HT-29 (cell line): ENCODE results near the gene PDS5B. TPM values are rescaled to one million over a fixed set of nuclear protein-coding genes. Genes with fewer than 3 reads are reported as not detected.

Experiments
- DNase-seq: peaks from one replicate; pipeline ENCODE4 v3.0.0-alpha.2; 2015; ENCODE audit warnings: low spot score
- total RNA-seq: library from RNA; depleted of rRNA; stranded (reverse); fragments of >200 nt; shearing (Covaris generic); gene quantifications from 2 replicates; pipeline ENCODE4 v1.2.3, GENCODE V29; 2014

The PDS5B gene
- total RNA-seq, 1 experiment from 2014 or later: 21.0 TPM

DNA sequence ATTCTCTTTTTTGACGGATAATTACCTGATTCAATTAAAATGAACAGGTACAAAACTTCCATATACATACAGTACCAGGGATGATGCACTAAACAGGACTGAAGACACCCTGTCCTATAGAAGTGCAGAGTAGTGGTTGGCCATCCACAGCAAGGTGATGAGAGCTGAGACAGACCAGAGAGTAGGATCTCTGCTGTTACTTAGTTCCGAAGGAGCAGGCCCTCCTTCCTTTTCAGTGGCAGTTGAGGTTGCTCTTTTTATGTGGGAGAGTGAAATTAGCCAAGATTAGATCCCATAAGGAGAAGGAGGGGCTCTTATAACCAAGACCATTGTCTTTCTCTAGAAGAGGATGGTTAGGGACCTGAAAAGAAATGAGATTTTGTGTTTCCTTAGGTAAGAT, 4.0 kb downstream of the PDS5B start:
- no peak for DNase-seq

DNA sequence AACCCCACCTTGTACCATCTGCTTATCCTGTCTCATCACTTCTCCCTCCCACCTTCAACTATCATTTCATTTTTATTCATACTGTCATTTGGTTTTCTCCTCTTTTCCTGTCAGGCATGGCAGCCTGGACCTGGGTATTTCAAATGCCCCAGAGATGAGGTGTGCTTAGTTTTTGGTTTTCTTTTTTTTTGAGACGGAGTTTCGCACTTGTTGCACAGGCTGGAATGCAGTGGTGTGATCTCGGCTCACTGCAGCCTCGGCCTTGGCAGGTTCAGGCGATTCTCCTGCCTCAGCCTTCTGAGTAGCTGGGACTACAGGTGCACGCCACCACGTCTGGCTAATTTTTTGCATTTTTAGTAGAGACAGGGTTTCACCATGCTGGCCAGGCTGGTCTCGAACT, 5.8 kb downstream of the PDS5B start:
- no peak for DNase-seq

DNA sequence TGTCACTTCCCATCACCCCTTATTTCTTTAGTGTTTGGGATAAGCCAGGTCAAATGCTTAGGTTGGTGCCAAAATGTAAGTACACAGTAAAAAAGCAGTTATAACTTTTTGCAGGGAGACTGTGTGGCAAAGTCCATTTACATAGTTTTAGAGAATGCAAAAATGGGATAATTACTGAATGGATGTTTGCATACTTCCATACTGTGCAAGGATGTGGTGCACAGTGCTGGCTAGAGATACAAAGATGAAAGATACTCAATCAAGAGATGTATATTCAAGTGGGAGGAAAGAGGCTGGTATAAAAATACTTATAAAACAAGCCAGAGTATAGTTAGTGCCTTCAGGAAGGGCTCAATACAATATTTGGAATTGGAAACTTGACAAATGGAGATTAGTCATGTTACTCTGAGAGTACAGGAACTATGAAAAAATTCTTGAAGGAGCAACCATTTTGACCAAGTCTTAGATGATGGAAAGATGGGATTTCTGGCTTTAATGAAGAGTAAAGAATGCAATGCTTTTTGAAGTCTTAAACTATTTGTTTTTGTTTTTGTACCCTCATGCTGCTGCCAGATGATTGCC, 8.0 kb downstream of the PDS5B start:
- no peak for DNase-seq

DNA sequence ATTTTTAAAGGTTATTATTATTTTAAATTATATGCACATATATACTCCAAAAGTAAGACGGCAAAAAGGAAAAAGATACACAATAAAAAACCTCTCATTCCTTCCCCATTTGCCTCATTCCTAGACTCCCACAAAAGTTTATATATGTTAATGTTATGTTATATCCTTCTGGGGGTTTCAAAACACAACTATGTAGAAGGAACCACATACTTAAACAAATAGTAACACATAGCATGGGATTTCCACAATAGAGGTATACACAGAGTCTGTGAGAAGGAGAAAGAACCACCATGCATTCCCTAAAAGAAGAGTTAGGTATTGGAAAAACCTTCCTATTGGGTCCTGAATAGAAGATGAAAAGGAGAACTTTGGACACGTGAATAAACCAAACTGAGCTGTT, 9.1 kb downstream of the PDS5B start:
- DNase-seq: no peak

DNA sequence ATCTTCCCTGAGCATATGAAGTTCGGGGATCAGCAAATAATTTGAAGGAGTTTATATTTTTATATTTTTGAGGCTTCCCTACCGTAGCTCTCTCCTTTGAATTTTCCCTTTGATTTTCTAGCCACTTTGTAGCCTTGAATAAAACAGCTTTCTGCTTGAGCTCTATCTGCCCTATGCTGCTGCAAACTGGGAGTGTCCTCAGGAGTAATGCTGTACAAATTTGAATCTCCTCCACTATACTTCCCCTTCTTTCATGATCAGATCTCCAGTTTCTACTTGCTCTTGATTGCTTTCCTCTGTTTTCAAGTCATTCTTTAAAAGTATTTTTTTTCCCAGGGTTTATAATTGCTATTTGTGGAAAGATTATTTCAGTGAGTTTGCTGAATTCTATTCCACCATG, 14.6 kb downstream of the PDS5B start:
- no peak for DNase-seq

DNA sequence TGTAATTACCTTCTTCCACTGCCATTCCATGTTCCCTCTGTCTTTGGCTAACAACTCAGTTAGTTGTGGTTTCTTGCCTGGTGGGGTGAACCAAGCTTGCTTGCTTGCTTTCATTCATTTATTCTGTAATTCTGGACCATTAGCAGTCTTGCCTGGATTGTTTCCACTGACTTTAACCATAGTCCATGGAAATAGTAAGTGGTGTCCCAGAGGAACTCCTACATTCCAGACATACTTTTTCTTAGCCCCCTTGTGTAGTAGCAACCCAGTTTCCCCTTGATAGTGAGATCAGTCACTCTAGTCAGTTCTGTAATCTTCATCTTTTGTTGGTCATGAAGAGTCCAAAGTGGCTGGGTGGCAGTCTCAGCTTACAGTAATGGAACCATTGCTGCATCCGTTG, 23.2 kb downstream of the PDS5B start:
- DNase-seq: no peak

DNA sequence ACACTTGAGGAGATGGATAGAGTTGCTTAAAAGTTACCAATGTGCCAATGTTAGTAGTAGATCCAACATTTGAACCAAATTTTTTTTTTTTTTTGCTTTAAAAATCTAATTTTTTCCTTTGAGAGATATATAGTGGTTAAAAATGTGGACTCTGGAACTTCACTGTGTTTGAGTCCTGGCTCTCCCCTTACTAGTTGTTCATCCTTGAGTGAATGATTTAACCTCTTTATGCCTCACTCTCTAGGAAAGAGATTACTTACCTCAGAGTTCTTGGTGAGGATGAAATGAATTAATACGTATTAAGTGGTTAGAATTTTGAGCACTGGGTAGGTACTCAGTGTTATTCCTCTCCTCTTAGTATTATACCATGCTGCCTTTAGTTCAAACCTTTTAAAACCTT, 24.3 kb downstream of the PDS5B start:
- no peak for DNase-seq

DNA sequence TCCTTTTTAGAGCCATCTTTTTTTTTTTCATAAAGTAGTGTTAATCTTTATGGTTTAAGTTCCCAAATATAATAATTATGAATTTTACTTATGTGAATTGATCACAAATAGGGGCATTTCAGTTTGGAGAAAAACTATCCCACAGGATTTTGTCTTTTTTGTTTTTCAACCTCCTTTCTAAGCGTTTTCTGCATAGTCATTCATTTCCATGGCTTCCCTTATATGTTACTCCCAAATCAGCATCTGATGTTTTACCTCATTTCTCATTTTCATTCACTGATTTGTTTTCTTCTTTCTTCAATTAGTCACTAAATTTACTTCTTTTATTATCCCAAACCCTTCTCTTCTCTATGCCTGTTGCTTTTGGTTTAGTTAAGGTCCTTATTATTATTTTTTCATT, 24.7 kb downstream of the PDS5B start:
- no peak for DNase-seq

DNA sequence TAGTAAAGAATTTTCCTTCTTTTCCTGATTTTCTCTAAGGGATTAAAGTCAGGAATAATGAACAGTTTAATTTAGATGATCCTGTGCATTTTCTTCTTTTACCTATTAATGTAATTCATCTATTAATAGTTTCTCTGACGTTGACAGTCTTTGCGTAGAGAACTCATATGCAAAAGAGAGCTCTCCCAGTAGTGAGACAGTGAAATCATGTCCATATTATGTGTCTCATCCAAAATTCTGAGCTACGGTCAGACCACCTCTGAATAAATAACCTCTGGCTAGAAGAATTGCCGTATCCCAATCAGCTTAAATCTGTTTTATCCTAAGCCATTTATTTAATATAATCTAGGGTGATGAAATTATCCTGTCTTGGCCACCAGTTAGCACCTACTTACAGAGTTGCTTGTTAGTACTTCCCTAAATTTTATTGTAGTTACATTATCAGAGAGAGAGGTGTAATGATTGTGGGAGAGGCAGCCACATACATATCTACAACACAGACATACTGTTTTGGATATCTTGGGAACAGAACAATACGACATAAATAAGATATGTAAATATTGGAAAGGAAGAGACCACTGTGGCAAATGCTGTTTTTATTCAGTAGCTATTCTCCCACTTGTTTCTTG, 30.7 kb downstream of the PDS5B start:
- no peak for DNase-seq

DNA sequence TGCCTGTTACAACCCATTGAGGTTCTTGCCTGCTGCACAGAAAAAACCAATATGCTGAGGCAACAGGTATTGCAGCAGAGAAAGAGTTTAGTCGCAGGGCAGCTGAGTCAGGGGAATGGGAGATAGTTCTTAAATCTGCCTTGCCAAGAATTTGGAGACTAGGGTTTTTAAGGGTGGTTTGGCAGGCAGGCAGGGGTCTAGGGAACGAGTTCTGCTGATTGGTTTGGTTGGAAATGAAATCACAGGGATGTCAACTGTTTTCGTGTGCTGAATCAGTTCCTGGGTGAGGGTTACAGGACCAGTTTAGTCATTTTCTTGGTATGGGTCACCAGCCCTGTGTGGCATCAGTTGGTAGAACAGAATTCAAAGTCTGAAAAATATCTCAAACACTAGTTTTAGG, 36.6 kb downstream of the PDS5B start:
- no peak for DNase-seq

DNA sequence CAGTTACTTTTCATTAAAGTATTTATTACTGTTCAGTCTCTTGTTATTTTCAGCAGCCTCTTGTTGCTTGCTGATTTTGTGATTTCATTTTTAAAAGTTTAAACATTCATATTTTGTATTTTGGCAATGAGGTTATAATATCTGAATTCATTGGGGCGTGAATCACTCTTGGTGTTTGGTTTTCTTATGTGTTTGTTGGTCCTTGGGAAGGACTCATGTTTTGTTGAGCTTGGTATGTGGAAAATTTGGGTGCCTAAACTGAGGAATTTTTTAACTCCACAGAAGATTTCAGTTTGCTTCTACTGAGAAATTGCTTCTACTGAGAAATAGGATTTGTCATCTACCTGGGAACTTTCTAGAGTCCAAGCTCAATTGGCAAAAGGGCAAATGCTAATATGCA, 38.2 kb downstream of the PDS5B start:
- no peak for DNase-seq

DNA sequence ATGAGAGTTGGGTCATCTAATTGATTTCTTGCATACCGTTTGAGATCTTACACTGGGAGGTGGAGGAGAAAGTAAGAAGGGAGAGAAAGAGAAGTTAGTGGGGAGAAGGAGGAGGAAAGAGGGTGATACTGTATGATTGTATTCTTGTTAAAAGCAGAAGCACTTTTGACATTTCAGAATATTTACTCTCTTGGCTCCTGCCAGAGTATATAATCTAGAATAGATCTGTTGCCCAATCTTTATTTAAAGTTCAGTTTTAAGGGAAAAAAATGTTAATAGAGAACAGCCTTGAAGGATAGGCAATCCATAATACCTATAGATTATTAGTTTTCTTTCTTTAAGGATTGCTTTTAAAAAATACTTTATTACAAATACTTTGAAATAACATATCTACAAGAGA, 41.5 kb downstream of the PDS5B start:
- no peak for DNase-seq

DNA sequence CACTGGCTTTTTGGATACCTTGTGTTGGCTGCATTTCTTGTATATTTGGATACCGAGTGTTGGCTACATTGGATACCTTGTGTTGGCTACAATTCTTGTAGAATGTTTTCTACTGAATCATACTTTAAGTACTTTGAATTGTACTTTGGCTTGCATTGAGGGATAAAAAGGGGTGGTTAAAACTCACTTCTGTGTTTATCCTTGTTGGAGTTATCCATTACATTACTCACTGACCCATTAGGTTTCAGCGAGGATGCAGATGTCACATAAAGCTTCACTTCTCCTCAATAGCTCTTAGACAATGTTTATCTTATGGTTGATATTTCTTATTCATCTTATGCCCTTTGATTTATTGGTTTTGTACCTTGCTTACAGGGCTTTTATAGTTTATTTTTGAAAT, 43.1 kb downstream of the PDS5B start:
- no peak for DNase-seq

DNA sequence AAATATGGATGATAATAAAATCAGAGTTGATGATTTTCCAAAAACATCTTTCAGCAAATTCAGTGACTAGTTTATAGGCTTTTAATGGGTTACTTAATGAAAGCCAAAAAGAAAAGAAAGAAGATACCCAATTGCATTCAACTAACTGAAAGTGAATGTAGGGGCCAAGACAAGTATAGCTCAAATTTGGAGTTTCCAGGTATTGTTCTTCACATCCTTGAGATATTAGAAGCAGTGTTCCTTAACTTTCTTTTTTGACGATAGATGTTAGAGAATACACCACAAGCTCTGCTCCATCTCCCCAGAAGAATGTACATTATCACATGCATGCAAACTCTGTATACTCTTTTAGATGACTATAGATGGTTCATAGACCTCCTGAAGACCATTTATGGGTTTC, 43.6 kb downstream of the PDS5B start:
- DNase-seq: no peak

DNA sequence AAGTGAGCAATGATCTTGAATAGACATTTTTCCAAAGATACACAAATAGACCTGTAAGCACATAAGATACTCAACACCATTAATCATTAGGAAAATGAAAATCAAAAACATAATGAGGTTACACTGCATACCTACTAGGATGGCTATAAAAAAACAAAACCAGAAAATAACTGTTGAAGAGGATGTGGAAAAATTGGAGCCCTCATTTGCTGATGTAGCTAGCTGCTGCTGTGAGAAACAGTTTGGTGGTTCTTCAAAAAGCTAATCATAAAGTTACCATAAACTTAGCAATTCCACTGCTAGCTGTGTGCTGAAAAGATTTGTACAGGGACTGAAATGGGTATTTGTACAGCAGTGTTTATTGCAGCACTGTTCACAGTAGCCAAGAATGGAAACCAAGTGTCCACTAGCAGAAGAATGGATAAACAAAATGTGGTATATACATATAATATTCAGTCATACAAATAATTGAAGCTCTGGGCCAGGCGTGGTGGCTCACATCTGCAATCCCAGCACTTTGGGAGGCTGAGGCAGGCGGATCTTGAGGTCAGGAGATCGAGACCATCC, 46.2 kb downstream of the PDS5B start:
- no peak for DNase-seq

DNA sequence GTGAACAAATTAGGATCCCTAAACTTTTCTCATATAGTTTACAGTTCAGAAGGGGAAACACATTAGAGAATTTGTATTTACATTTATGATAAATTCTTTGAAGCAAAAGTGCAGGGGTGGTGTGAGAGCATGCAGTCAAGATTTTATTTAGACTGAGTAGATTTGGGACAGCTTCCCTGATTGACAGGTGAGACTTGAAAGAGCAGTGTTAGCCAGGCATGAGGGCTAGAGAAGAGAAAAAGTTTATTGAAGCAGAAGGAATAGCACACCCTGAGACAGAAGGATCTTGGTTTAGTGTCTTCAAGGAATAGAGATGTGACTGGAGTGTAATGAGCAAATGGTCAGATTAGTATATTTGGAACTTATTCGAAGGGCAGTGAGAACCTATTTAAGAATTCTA, 50.5 kb downstream of the PDS5B start:
- no peak for DNase-seq

DNA sequence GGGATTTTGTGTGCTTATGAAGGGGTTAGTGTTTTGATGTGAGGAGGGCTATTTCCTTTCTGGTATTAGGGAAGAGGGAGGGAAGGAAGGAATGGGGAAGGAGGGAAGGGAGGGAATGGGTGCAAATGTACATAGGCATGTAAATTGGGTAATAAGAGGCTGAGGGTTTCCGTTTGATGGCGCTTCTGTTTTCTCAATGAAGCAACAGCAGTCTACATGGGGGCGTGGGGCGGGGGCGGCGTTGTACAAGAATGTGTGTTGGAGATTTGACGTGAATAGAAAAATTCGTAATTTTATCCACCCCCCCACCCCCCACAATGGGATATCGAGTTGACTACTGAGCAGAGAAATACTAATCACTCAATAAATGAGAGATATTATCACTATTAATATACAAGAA, 52.5 kb downstream of the PDS5B start:
- DNase-seq: no peak

DNA sequence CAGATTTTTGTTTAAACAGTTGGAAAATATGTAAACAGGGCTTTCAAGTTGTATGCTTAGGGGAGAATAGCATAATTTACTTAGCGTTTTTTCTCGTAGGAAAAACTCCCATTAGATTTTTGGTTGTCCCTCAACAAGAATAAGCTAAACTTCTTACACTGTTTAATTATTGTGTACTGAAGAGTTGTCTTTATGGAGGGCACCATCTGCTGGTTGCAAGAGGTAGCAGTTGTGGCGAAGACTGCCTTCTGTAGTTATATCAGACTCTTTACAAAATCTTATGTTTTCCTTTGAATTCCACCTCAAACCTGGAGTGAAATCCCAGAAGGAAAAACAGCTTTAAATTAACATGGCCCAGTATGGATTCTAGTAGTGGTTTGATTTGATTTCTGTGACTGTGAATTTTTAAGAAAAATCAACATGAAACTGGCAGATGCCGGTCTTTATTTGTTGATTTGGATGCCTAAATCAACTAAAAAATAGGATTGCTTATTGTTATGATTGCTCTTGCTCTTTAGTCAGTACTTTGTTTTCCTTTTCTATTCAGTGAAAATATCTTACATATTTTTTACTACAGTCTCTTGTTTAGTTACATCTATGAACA, 53.4 kb downstream of the PDS5B start:
- DNase-seq: peak; percentile 79

DNA sequence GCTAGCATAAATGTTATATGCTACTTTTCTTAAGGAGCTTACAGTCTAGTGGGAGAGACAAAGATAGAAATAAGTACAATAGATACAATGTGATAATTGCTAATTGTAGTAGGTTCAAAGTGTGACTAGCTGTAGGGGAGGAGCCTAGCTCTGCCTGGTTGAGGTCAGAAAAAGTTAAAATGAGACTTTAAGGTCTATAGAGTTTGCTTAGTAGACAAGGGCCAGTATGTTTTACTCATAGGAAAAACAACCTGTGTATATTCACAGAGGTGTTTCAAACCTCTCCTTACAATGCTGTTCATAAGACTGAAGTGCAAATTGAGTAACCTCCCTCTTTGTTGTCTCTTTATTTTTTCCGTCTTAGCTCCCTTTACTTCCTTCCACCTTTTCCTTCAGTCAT, 56.1 kb downstream of the PDS5B start:
- no peak for DNase-seq

DNA sequence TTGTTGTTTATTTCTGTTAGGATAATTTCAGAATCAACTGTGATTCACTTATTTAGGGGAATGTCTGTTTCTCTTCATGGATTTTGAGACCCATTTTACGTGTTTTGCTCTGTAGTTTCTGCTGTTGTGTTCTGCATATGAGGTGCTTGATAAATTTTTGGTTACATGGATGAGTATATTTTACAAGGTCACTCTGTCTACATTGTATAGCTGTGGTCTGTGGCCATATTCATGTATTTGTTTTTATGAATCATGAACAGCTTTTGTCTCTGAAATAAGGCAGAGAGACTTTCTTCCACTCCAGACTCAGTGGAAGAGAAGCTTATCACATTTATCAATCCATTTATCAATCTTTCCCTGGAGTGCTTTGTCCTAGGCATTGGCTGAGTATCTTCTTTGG, 56.6 kb downstream of the PDS5B start:
- no peak for DNase-seq

DNA sequence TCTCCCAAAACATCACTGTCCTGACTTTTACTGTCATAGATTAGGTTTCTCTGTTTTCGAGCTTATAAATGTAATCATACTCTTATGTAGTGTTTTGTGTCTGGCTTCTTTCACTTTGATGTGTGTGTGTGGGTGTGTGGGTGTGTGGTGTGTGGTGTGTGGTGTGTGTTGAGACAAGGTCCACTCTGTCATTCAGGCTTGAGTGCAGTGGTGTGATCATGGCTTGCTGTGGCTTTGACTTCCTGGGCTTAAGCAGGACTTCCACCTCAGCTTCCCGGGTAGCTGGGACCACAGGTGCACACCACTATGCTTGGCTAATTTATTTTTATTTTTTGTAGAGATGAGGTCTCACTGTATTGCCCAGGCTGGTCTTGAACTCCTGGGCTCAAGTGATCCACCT, 59.6 kb downstream of the PDS5B start:
- DNase-seq: no peak

DNA sequence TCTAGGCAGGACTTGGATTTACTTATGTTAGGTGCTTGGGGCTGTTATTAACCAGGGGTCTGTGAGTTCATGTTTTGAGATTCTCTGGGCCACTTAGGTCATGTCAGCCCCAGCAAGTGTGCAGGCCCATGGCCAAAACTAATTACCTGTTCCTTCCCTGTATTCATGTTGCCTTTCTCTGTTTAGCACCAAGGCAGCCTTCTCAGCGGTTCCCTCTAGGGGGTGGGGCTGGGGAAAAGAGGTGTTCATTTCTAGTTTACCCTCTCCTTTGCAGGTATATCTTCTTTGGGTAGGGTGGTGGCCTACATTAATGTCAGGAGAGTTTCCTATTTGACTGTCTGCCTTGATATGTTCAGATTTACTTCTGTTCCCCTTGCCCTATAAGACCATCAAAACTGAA, 61.7 kb downstream of the PDS5B start:
- DNase-seq: no peak

DNA sequence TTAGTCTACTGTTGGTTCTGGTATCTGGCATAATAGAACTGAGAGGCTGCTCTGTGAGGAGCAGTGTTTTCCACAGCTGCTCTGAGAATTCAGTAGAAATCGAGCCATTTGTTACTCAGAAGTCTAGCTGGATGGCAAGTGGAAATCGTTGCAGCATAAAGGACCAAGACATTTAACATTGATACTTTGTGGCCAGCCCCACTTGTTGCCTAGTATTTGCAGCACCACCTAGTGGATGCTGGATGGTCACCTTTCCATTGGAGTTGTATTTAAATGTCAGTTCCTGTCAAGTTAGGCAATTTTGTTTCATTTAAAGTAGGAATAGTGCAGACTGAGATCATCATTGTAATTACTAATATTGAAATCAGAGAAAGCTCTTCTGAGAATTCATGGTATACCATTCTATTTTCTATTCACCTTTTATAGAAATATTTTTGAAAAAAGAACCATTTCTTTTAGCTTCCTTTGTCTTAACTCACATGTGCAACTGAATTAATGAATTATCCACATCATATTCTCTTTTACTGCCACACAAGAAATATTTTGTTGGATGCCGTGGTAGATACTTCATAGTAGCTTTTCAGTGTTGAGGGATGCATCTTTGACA, 64.6 kb downstream of the PDS5B start:
- DNase-seq: peak; percentile 91
